ENCODE results near the gene AKAP6.

DNA sequence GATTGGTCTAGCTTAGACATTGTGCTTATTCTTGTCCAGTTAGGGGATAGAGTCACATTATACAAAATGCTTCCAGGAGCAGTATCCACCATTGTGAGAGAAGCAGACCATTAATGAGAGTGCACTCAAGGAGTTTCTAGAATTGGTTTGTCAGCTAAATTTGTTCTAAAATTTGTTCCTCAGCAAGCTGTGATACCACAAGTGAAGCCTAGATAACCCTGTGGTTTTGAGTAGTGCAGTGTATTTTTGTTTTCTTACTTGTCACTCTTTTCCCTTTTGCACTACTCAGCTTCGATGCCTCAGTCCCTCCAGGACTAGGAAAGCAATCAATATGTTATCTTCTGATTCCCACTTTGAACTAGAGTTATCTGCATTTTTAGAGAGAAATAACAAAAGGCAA lies 42.5 kb upstream of the AKAP6 start:
- TF ChIP-seq, protein P1, sequence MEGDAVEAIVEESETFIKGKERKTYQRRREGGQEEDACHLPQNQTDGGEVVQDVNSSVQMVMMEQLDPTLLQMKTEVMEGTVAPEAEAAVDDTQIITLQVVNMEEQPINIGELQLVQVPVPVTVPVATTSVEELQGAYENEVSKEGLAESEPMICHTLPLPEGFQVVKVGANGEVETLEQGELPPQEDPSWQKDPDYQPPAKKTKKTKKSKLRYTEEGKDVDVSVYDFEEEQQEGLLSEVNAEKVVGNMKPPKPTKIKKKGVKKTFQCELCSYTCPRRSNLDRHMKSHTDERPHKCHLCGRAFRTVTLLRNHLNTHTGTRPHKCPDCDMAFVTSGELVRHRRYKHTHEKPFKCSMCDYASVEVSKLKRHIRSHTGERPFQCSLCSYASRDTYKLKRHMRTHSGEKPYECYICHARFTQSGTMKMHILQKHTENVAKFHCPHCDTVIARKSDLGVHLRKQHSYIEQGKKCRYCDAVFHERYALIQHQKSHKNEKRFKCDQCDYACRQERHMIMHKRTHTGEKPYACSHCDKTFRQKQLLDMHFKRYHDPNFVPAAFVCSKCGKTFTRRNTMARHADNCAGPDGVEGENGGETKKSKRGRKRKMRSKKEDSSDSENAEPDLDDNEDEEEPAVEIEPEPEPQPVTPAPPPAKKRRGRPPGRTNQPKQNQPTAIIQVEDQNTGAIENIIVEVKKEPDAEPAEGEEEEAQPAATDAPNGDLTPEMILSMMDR (IDR thresholded peaks at IDR 0.05) = no peak
- no peak for TF ChIP-seq POLR2A (IDR thresholded peaks at IDR 0.05)
